T-helper 22 cell (primary cell): ENCODE results near the gene PIP5KL1.

Source experiments
- DNase-seq: peaks from one replicate; pipeline ENCODE4 v3.0.0-alpha.2; 2020; ENCODE audit warnings: low read depth

Gene PIP5KL1

GRCh38 chr9:127930231-127931091, at the start of gene PIP5KL1:
PIP5KL1 (minus strand) TSS chr9:127930777; CDS start chr9:127930752, 25 bp downstream.
- peak; percentile 65 for DNase-seq

GRCh38 chr9:127980060-127980705, 49.6 kb upstream of the PIP5KL1 start:
- DNase-seq = peak; percentile 43

- DNase-seq = no peak
Measured at GRCh38 chr9:127979333-127980059, 48.9 kb upstream of the PIP5KL1 start.

- no peak for DNase-seq
Measured at GRCh38 chr9:127979015-127979332, 48.4 kb upstream of the PIP5KL1 start.

GRCh38 chr9:127977884-127978647, 47.5 kb upstream of the PIP5KL1 start:
- DNase-seq = no peak

GRCh38 chr9:127977009-127977883, 46.7 kb upstream of the PIP5KL1 start:
- DNase-seq = no peak

- DNase-seq = peak; percentile 61
Measured at GRCh38 chr9:127976498-127976897, 45.9 kb upstream of the PIP5KL1 start.

- no peak for DNase-seq
Measured at GRCh38 chr9:127975376-127976315, 45.1 kb upstream of the PIP5KL1 start.

- no peak for DNase-seq
Measured at GRCh38 chr9:127974769-127975261, 44.2 kb upstream of the PIP5KL1 start.

- no peak for DNase-seq
Measured at GRCh38 chr9:127974001-127974768, 43.6 kb upstream of the PIP5KL1 start.

- no peak for DNase-seq
Measured at GRCh38 chr9:127973169-127974000, 42.8 kb upstream of the PIP5KL1 start.

- no peak for DNase-seq
Measured at GRCh38 chr9:127972236-127972871, 41.8 kb upstream of the PIP5KL1 start.

- DNase-seq = no peak
Measured at GRCh38 chr9:127971357-127972235, 41.0 kb upstream of the PIP5KL1 start.

- peak; percentile 56 for DNase-seq
Measured at GRCh38 chr9:127970401-127971313, 40.1 kb upstream of the PIP5KL1 start.

GRCh38 chr9:127968700-127969383, 38.3 kb upstream of the PIP5KL1 start:
- DNase-seq = no peak
